ENCODE results near the gene UGCG.

- TF ChIP-seq CTCF (conservative IDR thresholded peaks at IDR 0.05; ENCODE audit: low read depth, low read length) (no peak), EZH2 (IDR thresholded peaks at IDR 0.05; ENCODE audit: borderline replicate concordance, low read depth, low read length, poor library complexity, severe bottlenecking) (no peak)
Measured at GRCh38 chr9:111852291-111852690, 44.3 kb upstream of the UGCG start.

Data from A673 (cell line).